ENCODE measurements around the gene RAE1.
"Not testable (repeated sequence)": the region's sequence is repeated elsewhere in the genome, so short reads cannot be mapped to it uniquely, and the experiment has no call there.

Gene RAE1

DNA sequence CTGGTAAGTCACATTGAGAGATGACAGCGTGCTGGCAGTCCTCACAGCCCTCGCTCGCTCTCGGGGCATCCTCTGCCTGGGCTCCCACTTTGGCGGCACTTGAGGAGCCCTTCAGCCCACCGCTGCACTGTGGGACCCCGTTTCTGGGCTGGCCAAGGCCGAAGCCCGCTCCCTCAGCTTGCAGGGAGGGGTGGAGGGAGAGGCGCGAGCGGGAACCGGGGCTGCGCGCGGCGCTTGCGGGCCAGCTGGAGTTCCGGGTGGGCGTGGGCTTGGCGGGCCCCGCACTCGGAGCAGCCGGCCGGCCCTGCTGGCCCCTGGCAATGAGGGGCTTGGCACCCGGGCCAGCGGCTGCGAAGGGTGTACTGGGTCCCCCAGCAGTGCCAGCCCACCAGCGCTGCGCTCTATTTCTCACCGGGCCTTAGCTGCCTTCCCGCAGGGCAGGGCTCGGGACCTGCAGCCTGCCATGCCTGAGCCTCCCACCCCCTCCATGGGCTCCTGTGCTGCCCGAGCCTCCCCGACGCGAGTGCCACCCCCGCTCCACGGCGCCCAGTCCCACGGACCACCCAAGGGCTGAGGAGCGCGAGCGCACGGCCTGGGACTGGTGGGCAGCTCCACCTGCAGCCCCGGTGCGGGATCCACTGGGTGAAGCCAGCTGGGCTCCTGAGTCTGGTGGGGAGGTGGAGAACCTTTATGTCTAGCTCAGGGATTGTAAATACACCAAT, 2.7 kb upstream of the RAE1 start:
- not testable (repeated sequence) for H3K9me3 ChIP-seq (ENCODE audit: control insufficient read depth in 2 of 2, low read length in 2 of 2); H3K27me3 ChIP-seq (ENCODE audit: control insufficient read depth in 2 of 2, insufficient read depth in 2 of 2, low read length in 2 of 2); H3K4me1 ChIP-seq (ENCODE audit: control insufficient read depth in 2 of 2, insufficient read depth in 2 of 2, low read length in 2 of 2); H3K27ac ChIP-seq (ENCODE audit: low read depth in 2 of 2, low read length in 2 of 2); H3K4me3 ChIP-seq (ENCODE audit: low read length in 2 of 2); H3K9ac ChIP-seq (ENCODE audit: low read depth in 1 of 2, low read length in 2 of 2); H3K36me3 ChIP-seq (ENCODE audit: control insufficient read depth in 2 of 2, insufficient read depth in 2 of 2, low read length in 2 of 2)

DNA sequence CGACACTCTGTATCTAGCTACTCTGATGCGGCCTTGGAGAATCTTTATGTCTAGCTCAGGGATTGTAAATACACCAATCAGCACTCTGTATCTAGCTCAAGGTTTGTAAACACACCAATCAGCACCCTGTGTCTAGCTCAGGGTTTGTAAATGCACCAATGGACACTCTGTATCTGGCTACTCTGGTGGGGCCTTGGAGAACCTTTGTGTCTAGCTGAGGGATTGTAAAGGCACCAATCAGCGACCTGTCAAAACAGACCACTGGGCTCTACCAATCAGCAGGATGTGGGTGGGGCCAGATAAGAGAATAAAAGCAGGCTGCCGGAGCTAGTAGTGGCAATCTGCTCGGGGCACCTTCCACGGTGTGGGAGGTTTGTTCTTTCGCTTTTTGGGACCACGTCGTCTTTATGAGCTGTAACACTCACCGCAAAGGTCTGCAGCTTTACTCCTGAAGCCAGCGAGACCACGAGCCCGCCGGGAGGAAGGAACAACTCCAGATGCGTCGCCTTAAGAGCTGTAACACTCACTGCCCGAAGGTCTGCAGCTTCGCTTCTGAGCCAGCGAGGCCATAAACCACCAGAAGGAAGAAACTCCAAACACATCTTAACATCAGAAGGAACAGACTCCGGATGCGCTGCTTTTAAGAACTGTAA, 2.0 kb upstream of the RAE1 start:
- not testable (repeated sequence) for H3K27ac ChIP-seq (ENCODE audit: low read depth in 2 of 2, low read length in 2 of 2); H3K36me3 ChIP-seq (ENCODE audit: control insufficient read depth in 2 of 2, insufficient read depth in 2 of 2, low read length in 2 of 2); H3K4me3 ChIP-seq (ENCODE audit: low read length in 2 of 2); H3K9me3 ChIP-seq (ENCODE audit: control insufficient read depth in 2 of 2, low read length in 2 of 2); H3K27me3 ChIP-seq (ENCODE audit: control insufficient read depth in 2 of 2, insufficient read depth in 2 of 2, low read length in 2 of 2); H3K4me1 ChIP-seq (ENCODE audit: control insufficient read depth in 2 of 2, insufficient read depth in 2 of 2, low read length in 2 of 2); H3K9ac ChIP-seq (ENCODE audit: low read depth in 1 of 2, low read length in 2 of 2)

DNA sequence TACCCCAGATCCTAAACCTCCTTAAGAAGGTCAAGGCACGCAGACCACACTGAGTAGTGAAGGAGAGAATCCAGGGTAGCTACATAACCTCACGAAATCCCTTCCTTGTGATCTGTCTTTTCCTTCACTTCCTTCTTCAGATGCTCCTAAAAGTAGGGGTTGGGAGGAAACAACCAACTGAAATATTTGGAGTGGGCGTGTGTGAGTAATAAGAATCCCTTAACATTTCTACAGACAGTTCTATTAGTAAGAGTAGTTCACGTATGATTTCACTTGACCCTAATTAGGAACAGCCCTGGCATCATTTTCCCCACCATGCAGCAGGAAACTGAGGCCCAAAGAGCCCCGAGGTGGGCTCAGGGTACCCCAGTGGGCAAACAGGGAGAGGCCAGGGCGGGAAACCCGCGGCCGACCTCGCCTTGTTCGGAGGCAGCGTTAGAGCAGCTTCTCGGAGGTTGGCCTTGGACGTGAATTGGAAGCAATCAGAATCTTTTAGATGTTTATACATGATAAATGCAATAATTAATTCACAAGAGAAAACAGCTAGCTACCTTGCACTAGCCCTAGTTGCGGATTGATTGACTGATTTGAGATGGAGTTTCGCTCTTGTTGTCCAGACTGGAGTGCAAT, 859 bp upstream of the RAE1 start:
- Histone ChIP-seq H3K4me1 (ENCODE audit: control insufficient read depth in 2 of 2, insufficient read depth in 2 of 2, low read length in 2 of 2) (peaks cover 4 to 7% of the 10 kb centered on the region in 2 donors), H3K27me3 (ENCODE audit: control insufficient read depth in 2 of 2, insufficient read depth in 2 of 2, low read length in 2 of 2) (no peaks in the 10 kb centered on the region), H3K4me3 (ENCODE audit: low read length in 2 of 2) (no peak overlapping the region), H3K9ac (ENCODE audit: low read depth in 1 of 2, low read length in 2 of 2) (no peak overlapping the region), H3K9me3 (ENCODE audit: control insufficient read depth in 2 of 2, low read length in 2 of 2) (no peaks in the 10 kb centered on the region), H3K27ac (ENCODE audit: low read depth in 2 of 2, low read length in 2 of 2) (no peak overlapping the region), H3K36me3 (ENCODE audit: control insufficient read depth in 2 of 2, insufficient read depth in 2 of 2, low read length in 2 of 2) (peaks cover 5 to 18% of the 10 kb centered on the region in 2 donors)

DNA sequence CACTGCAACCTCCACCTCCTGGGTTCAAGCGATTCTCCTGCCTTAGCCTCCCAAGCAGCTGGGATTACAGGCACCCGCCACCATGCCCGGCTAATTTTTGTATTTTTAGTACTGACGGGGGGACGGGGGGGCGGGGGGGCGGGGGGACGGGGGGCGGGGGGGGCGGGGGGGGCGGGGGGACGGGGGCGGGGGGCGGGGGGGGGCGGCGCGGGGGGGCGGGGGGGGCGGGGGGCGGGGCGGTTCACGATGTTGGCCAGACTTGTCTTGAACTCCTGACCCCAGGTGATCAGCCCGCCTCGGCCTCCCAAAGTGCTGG, 371 bp upstream of the RAE1 start:
- H3K4me3 ChIP-seq (ENCODE audit: low read length in 2 of 2), result peak overlapping the region; percentile 70 to 89
- H3K4me1 ChIP-seq (ENCODE audit: control insufficient read depth in 2 of 2, insufficient read depth in 2 of 2, low read length in 2 of 2); H3K27me3 ChIP-seq (ENCODE audit: control insufficient read depth in 2 of 2, insufficient read depth in 2 of 2, low read length in 2 of 2); H3K9me3 ChIP-seq (ENCODE audit: control insufficient read depth in 2 of 2, low read length in 2 of 2): not testable (repeated sequence)
- peak overlapping the region; percentile 72 to 77 for H3K27ac ChIP-seq (ENCODE audit: low read depth in 2 of 2, low read length in 2 of 2)
- H3K36me3 ChIP-seq (ENCODE audit: control insufficient read depth in 2 of 2, insufficient read depth in 2 of 2, low read length in 2 of 2), result peaks cover 5 to 22% of the 10 kb centered on the region in 2 donors
- H3K9ac ChIP-seq (ENCODE audit: low read depth in 1 of 2, low read length in 2 of 2), result peak overlapping the region; percentile 90 to 96

DNA sequence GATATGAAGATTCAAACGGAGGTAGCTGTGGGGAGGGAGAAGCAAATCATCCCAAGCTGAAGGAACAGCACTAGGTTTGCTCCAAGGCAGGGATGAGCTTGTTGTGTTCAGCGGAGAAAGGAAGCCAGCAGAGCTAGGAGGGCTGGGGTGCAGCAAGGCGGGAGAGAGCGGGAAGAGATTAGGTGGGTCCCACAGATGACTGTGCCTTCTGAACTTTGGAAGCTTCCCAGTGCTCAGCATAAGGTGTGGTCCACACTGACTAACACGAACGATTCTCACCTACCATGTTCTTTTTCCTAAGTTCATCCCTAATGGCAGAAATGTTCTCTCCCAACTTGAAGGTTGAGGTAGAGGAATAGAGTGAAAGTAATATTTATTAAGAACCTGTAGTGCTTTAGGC, 1.2 kb downstream of the RAE1 start:
- Histone ChIP-seq H3K27ac (ENCODE audit: low read depth in 2 of 2, low read length in 2 of 2) (no peak overlapping the region), H3K4me3 (ENCODE audit: low read length in 2 of 2) (peak overlapping the region; percentile 70 to 89), H3K27me3 (ENCODE audit: control insufficient read depth in 2 of 2, insufficient read depth in 2 of 2, low read length in 2 of 2) (no peaks in the 10 kb centered on the region), H3K9ac (ENCODE audit: low read depth in 1 of 2, low read length in 2 of 2) (no peak overlapping the region), H3K36me3 (ENCODE audit: control insufficient read depth in 2 of 2, insufficient read depth in 2 of 2, low read length in 2 of 2) (peaks cover 5 to 38% of the 10 kb centered on the region in 2 donors), H3K4me1 (ENCODE audit: control insufficient read depth in 2 of 2, insufficient read depth in 2 of 2, low read length in 2 of 2) (peaks cover 4 to 7% of the 10 kb centered on the region in 2 donors), H3K9me3 (ENCODE audit: control insufficient read depth in 2 of 2, low read length in 2 of 2) (no peaks in the 10 kb centered on the region)

DNA sequence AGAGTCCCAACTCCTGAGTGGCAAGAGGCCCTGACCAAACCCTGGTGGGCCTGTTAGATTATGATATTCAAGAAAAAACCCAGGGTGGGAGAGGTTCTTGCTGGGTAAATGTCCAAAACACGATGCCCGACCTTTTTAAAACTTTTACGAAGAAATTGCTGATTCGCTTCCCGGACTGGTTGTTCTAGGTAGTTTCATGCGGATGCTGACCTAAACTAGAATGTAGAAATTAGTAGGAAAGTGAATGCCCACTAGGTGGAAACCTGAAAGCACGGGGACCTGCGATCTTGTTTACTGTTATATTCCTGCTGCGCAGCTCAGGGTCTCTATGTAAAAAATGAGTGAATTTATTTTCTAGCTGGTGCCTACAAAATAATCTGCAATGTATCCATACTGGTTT, 2.3 kb downstream of the RAE1 start:
- no peaks in the 10 kb centered on the region for H3K9me3 ChIP-seq (ENCODE audit: control insufficient read depth in 2 of 2, low read length in 2 of 2)

DNA sequence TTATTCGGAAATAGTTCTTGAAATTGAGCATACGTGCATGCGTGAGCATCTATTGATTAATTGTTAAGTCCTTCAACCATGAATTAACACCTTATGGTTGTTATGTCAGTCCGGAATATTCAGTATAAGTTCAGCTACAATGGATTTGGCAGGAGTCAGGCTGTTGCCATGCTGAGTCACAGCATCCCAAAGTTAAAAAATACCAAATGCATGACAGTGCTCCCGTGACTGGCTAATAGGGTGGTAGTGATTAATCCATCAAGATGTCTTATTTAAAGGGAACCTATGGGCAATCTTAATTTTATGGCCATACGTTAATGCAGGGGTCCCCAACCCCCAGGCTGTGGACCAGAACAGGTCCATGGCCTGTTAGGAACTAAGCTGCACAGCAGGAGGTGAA, 10.5 kb downstream of the RAE1 start:
- Histone ChIP-seq H3K27me3 (ENCODE audit: control insufficient read depth in 2 of 2, insufficient read depth in 2 of 2, low read length in 2 of 2) (no peaks in the 10 kb centered on the region), H3K36me3 (ENCODE audit: control insufficient read depth in 2 of 2, insufficient read depth in 2 of 2, low read length in 2 of 2) (peaks cover 29 to 36% of the 10 kb centered on the region in 2 donors), H3K4me1 (ENCODE audit: control insufficient read depth in 2 of 2, insufficient read depth in 2 of 2, low read length in 2 of 2) (no peaks in the 10 kb centered on the region), H3K9ac (ENCODE audit: low read depth in 1 of 2, low read length in 2 of 2) (no peak overlapping the region), H3K9me3 (ENCODE audit: control insufficient read depth in 2 of 2, low read length in 2 of 2) (no peaks in the 10 kb centered on the region), H3K27ac (ENCODE audit: low read depth in 2 of 2, low read length in 2 of 2) (no peak overlapping the region), H3K4me3 (ENCODE audit: low read length in 2 of 2) (no peak overlapping the region)

More for the DNA sequence above, 2.3 kb downstream of the RAE1 start:
- Histone ChIP-seq H3K9ac (ENCODE audit: low read depth in 1 of 2, low read length in 2 of 2) (no peak overlapping the region), H3K4me1 (ENCODE audit: control insufficient read depth in 2 of 2, insufficient read depth in 2 of 2, low read length in 2 of 2) (peaks cover 4 to 7% of the 10 kb centered on the region in 2 donors), H3K27me3 (ENCODE audit: control insufficient read depth in 2 of 2, insufficient read depth in 2 of 2, low read length in 2 of 2) (no peaks in the 10 kb centered on the region), H3K27ac (ENCODE audit: low read depth in 2 of 2, low read length in 2 of 2) (no peak overlapping the region), H3K36me3 (ENCODE audit: control insufficient read depth in 2 of 2, insufficient read depth in 2 of 2, low read length in 2 of 2) (peaks cover 5 to 38% of the 10 kb centered on the region in 2 donors), H3K4me3 (ENCODE audit: low read length in 2 of 2) (no peak overlapping the region)

DNA sequence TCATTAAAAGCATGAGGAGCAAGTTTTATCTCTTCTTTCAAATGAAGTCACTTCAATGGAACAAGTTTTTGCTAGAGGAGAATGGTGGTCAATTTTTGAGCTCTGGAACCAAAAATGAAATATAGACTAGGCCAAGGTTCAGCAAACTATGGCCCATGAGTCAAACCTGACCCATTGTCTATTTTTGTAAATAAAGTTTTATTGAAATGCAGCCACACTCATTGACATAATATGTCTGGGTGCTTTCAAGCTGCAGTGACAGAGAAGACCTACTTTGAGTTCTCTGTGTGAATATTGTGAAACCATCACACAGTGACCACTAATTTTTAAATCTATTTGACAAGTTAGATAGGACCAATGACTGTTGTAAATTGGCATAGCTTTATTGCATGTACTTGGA, 13.4 kb downstream of the RAE1 start:
- Histone ChIP-seq H3K4me1 (ENCODE audit: control insufficient read depth in 2 of 2, insufficient read depth in 2 of 2, low read length in 2 of 2) (no peaks in the 10 kb centered on the region), H3K27ac (ENCODE audit: low read depth in 2 of 2, low read length in 2 of 2) (no peak overlapping the region), H3K4me3 (ENCODE audit: low read length in 2 of 2) (no peak overlapping the region), H3K36me3 (ENCODE audit: control insufficient read depth in 2 of 2, insufficient read depth in 2 of 2, low read length in 2 of 2) (peaks cover 54 to 55% of the 10 kb centered on the region in 2 donors), H3K27me3 (ENCODE audit: control insufficient read depth in 2 of 2, insufficient read depth in 2 of 2, low read length in 2 of 2) (no peaks in the 10 kb centered on the region), H3K9me3 (ENCODE audit: control insufficient read depth in 2 of 2, low read length in 2 of 2) (no peaks in the 10 kb centered on the region), H3K9ac (ENCODE audit: low read depth in 1 of 2, low read length in 2 of 2) (no peak overlapping the region)

DNA sequence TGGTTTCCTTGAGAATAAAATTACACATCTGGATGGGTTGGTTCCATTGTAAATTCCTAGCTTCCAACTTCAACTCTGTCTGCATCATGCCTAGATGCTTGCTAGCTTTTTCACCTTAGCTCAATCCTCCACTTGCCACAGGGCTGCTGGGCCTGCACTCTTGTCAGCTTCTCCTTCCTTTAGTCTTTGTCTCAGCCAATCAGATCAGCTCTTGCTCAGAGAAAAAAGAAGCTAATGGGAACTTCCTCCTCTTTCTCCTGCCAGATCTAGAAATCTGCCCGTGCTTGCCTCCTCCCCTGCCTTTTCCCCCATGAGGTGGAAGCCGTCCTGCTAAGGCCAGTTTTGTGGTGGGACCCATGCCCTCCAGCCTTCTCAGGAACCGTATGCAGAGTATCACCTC, 18.5 kb downstream of the RAE1 start:
- H3K27ac ChIP-seq (ENCODE audit: low read depth in 2 of 2, low read length in 2 of 2), result no peak overlapping the region
- peaks cover 80 to 84% of the 10 kb centered on the region in 2 donors for H3K36me3 ChIP-seq (ENCODE audit: control insufficient read depth in 2 of 2, insufficient read depth in 2 of 2, low read length in 2 of 2)

DNA sequence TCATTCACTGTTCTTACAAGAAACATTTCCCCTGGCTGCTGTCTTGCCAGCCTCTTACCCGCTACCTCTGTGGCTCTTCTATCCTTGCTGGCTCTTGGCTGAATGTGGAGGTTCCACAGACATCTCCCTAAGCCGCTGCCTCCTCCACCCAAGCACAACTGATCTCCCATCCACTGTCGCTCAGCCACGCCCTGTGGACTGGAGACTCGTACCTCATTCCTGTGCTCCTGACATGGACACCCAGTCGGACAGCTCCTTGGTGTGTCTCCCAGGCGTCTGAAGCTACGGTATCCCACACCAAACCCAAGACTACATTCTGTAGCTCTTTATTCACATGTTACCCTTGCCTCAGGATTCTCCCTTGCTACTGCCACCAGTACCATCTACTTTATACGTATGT, 19.3 kb downstream of the RAE1 start:
- H3K4me3 ChIP-seq (ENCODE audit: low read length in 2 of 2), result no peak overlapping the region
- peaks cover 86 to 90% of the 10 kb centered on the region in 2 donors for H3K36me3 ChIP-seq (ENCODE audit: control insufficient read depth in 2 of 2, insufficient read depth in 2 of 2, low read length in 2 of 2)
- H3K9ac ChIP-seq (ENCODE audit: low read depth in 1 of 2, low read length in 2 of 2), result no peak overlapping the region
- no peak overlapping the region for H3K27ac ChIP-seq (ENCODE audit: low read depth in 2 of 2, low read length in 2 of 2)
- no peaks in the 10 kb centered on the region for H3K9me3 ChIP-seq (ENCODE audit: control insufficient read depth in 2 of 2, low read length in 2 of 2)
- peaks cover 0 to 2% of the 10 kb centered on the region in 2 donors for H3K4me1 ChIP-seq (ENCODE audit: control insufficient read depth in 2 of 2, insufficient read depth in 2 of 2, low read length in 2 of 2)
- H3K27me3 ChIP-seq (ENCODE audit: control insufficient read depth in 2 of 2, insufficient read depth in 2 of 2, low read length in 2 of 2), result no peaks in the 10 kb centered on the region

More for the DNA sequence above, 18.5 kb downstream of the RAE1 start:
- H3K4me3 ChIP-seq (ENCODE audit: low read length in 2 of 2), result no peak overlapping the region
- H3K9me3 ChIP-seq (ENCODE audit: control insufficient read depth in 2 of 2, low read length in 2 of 2), result no peaks in the 10 kb centered on the region
- H3K9ac ChIP-seq (ENCODE audit: low read depth in 1 of 2, low read length in 2 of 2), result no peak overlapping the region
- H3K4me1 ChIP-seq (ENCODE audit: control insufficient read depth in 2 of 2, insufficient read depth in 2 of 2, low read length in 2 of 2), result peaks cover 0 to 2% of the 10 kb centered on the region in 2 donors
- no peaks in the 10 kb centered on the region for H3K27me3 ChIP-seq (ENCODE audit: control insufficient read depth in 2 of 2, insufficient read depth in 2 of 2, low read length in 2 of 2)
